H1 (cell line): ENCODE results near the gene ITPR1.

Experiments
- ASH2L ChIP-seq: fragments of 200-600, 300-600 bp; sonication (generic); IDR thresholded peaks from one replicate; pipeline ENCODE4 v1.7.1; 2017; ENCODE audit warnings: low read length
- BACH1 ChIP-seq: IDR thresholded peaks from 2 replicates; pipeline ENCODE4 v1.6.1; 2012; ENCODE audit warnings: low read length, improper control_type of control experiment
- CREB1 ChIP-seq: IDR thresholded peaks from 2 replicates; pipeline ENCODE4 v1.6.1; 2012; ENCODE audit warnings: inconsistent platforms
- EZH2 ChIP-seq: fragments of 200-600 bp; sonication (generic); IDR thresholded peaks from 2 replicates; pipeline ENCODE4 v1.7.1; 2012; ENCODE audit warnings: low read depth, mild to moderate bottlenecking, moderate library complexity, low read length, inconsistent platforms; ENCODE audit not compliant: severe bottlenecking
- GTF2F1 ChIP-seq: IDR thresholded peaks from 2 replicates; pipeline ENCODE4 v1.6.1; 2012; ENCODE audit warnings: low read depth, low read length, improper control_type of control experiment, borderline replicate concordance
- HDAC2 ChIP-seq, 2 experiments: fragments of 300-600 bp in 1 of 2; sonication (generic) in 1 of 2; IDR thresholded peaks; 2 replicates each; pipeline ENCODE4 v1.6.1; 2011 to 2012; ENCODE audit warnings: low read depth in 2 of 2, low read length in 2 of 2, mild to moderate bottlenecking in 2 of 2, moderate library complexity in 2 of 2, borderline replicate concordance in 1 of 2, inconsistent platforms in 1 of 2
- MAX ChIP-seq: IDR thresholded peaks from 2 replicates; pipeline ENCODE4 v1.6.1; 2012; ENCODE audit warnings: inconsistent platforms
- NANOG ChIP-seq: IDR thresholded peaks from 2 replicates; pipeline ENCODE4 v1.6.1; 2011; ENCODE audit warnings: low read length, low read depth, mild to moderate bottlenecking, inconsistent platforms; ENCODE audit not compliant: insufficient read depth, poor library complexity, severe bottlenecking
- POLR2AphosphoS5 ChIP-seq: IDR thresholded peaks from 2 replicates; pipeline ENCODE4 v1.6.1; 2011; ENCODE audit warnings: low read depth, low read length
- SIRT6 ChIP-seq: IDR thresholded peaks from one replicate; pipeline ENCODE4 v1.7.1; 2012; ENCODE audit warnings: low read length, inconsistent platforms
- TF ChIP-seq, protein P1 (sequence below): IDR thresholded peaks from 2 replicates; pipeline ENCODE4 v1.6.1; 2011; ENCODE audit warnings: low read length, improper control_type of control experiment
- TF ChIP-seq, protein P2 (sequence below), 3 experiments: IDR thresholded peaks; 1 replicate in 2 of 3; 2 replicates in 1 of 3; pipeline versions ENCODE4 v1.5.1 to v1.6.1; 2011; ENCODE audit warnings: low read length in 3 of 3, mild to moderate bottlenecking in 3 of 3, inconsistent platforms in 2 of 3, low read depth in 1 of 3, moderate library complexity in 1 of 3; ENCODE audit not compliant: insufficient read depth in 1 of 3; ENCODE audit errors: control extremely low read depth in 1 of 3

GRCh38 chr3:4756855-4757574, 263.9 kb downstream of the ITPR1 start:
- TF ChIP-seq CREB1 (no peak), NANOG (no peak), ASH2L (no peak), MAX (no peak), HDAC2 (IDR thresholded peaks at IDR 0.05; ENCODE audit: borderline replicate concordance in 1 of 2, low read depth in 2 of 2, low read length in 2 of 2) (no peak), EZH2 (no peak), SIRT6 (no peak), BACH1 (no peak), GTF2F1 (no peak), POLR2AphosphoS5 (no peak)
- TF ChIP-seq, protein P1, sequence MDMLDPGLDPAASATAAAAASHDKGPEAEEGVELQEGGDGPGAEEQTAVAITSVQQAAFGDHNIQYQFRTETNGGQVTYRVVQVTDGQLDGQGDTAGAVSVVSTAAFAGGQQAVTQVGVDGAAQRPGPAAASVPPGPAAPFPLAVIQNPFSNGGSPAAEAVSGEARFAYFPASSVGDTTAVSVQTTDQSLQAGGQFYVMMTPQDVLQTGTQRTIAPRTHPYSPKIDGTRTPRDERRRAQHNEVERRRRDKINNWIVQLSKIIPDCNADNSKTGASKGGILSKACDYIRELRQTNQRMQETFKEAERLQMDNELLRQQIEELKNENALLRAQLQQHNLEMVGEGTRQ, result no peak
- TF ChIP-seq, protein P2, sequence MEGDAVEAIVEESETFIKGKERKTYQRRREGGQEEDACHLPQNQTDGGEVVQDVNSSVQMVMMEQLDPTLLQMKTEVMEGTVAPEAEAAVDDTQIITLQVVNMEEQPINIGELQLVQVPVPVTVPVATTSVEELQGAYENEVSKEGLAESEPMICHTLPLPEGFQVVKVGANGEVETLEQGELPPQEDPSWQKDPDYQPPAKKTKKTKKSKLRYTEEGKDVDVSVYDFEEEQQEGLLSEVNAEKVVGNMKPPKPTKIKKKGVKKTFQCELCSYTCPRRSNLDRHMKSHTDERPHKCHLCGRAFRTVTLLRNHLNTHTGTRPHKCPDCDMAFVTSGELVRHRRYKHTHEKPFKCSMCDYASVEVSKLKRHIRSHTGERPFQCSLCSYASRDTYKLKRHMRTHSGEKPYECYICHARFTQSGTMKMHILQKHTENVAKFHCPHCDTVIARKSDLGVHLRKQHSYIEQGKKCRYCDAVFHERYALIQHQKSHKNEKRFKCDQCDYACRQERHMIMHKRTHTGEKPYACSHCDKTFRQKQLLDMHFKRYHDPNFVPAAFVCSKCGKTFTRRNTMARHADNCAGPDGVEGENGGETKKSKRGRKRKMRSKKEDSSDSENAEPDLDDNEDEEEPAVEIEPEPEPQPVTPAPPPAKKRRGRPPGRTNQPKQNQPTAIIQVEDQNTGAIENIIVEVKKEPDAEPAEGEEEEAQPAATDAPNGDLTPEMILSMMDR (IDR thresholded peaks at IDR 0.05; ENCODE audit: control extremely low read depth in 1 of 3, insufficient read depth in 1 of 3, low read depth in 1 of 3, low read length in 3 of 3), result no peak
